Measurements from ENCODE around the gene PTRHD1. TPM values are rescaled to one million over a fixed set of nuclear protein-coding genes. Genes with fewer than 3 reads are reported as not detected.
"Not testable (repeated sequence)": the region's sequence is repeated elsewhere in the genome, so short reads cannot be mapped to it uniquely, and the experiment has no call there.

Gene PTRHD1
- total and polyA plus RNA-seq, 7 experiments from 2014 or later, result 14.3 to 40.8 (median 23.5) TPM

DNA sequence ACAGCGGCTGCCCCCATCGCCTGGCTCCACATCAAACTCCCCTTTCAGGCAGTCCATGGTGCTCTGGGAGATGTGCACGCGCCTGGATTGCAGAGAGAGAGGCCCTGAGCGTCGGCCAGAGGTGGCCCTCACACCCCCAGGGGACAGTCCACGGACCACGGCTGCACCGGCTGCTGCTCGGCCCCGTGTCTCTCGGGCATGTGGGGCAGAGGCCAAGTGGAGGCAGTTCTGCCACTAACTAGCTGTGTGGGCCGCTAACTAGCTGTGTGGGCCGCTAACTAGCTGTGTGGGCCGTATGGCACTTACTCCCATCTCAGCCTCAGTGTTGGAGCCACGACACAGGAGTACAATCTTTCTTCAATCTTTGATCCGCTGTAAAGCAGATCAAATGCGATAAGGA lies 45.4 kb upstream of the PTRHD1 start:
- Mint-ChIP-seq H3K4me3 (peak overlapping the region in 1 of 10 donors; percentile 5), H3K27ac (no peak overlapping the region), H3K9me3 (no peaks in the 10 kb centered on the region), H3K4me1 (peaks cover 0 to 3% (median 0%) of the 10 kb centered on the region in 7 donors), H3K36me3 (peaks cover 0 to 38% (median 4%) of the 10 kb centered on the region in 5 donors), H3K27me3 (no peaks in the 10 kb centered on the region)
- H3K27ac ChIP-seq (ENCODE audit: low read depth, low read length), result no peak overlapping the region
- H3K27me3 ChIP-seq (ENCODE audit: control insufficient read depth in 2 of 2, insufficient read depth in 2 of 2, low read length in 2 of 2), result no peaks in the 10 kb centered on the region
- ChIA-PET CTCF (no interaction called here), POLR2A (no interaction called here)
- ATAC-seq (no peak), DNase-seq (no peak)
- no peaks in the 10 kb centered on the region for H3K9me3 ChIP-seq (ENCODE audit: control insufficient read depth in 2 of 3, low read length in 3 of 3)
- intact Hi-C loops (cut with micrococcal nuclease), result no loop called here
- H3K4me3 ChIP-seq (ENCODE audit: low read length), result no peak overlapping the region
- H3K36me3 ChIP-seq (ENCODE audit: control insufficient read depth in 2 of 3, insufficient read depth in 3 of 3, low read length in 3 of 3), result peaks cover 0 to 5% (median 0%) of the 10 kb centered on the region in 3 experiments
- H3K4me1 ChIP-seq (ENCODE audit: control insufficient read depth in 2 of 2, insufficient read depth in 2 of 2, low read length in 2 of 2), result no peaks in the 10 kb centered on the region

- H3K27me3 Mint-ChIP-seq, result no peaks in the 10 kb centered on the region
- intact Hi-C loops (cut with micrococcal nuclease), result no loop called here
- Histone ChIP-seq H3K27ac (ENCODE audit: low read depth, low read length) (no peak overlapping the region), H3K36me3 (ENCODE audit: control insufficient read depth in 2 of 3, insufficient read depth in 3 of 3, low read length in 3 of 3) (peaks cover 0 to 5% (median 0%) of the 10 kb centered on the region in 3 experiments), H3K4me3 (ENCODE audit: low read length) (no peak overlapping the region), H3K4me1 (ENCODE audit: control insufficient read depth in 2 of 2, insufficient read depth in 2 of 2, low read length in 2 of 2) (no peaks in the 10 kb centered on the region), H3K27me3 (ENCODE audit: control insufficient read depth in 2 of 2, insufficient read depth in 2 of 2, low read length in 2 of 2) (no peaks in the 10 kb centered on the region), H3K9me3 (ENCODE audit: control insufficient read depth in 2 of 3, low read length in 3 of 3) (no peaks in the 10 kb centered on the region)
- ChIA-PET POLR2A (no interaction called here), CTCF (interaction anchor here (0.7 kb wide), 1 partner anchor 424 kb away, joined by 3 read pairs; no protein-coding TSS in a partner anchor)
- H3K4me1 Mint-ChIP-seq, result no peaks in the 10 kb centered on the region
- peaks cover 0 to 41% (median 4%) of the 10 kb centered on the region in 5 donors for H3K36me3 Mint-ChIP-seq
- H3K9me3 Mint-ChIP-seq, result no peaks in the 10 kb centered on the region
- H3K27ac Mint-ChIP-seq, result no peak overlapping the region
- no peak for DNase-seq
- ATAC-seq, result no peak
- H3K4me3 Mint-ChIP-seq, result no peak overlapping the region
Measured at GRCh38 chr2:24837996-24838513, 44.9 kb upstream of the PTRHD1 start.

- DNase-seq (no peak), ATAC-seq (no peak)
- H3K36me3 ChIP-seq (ENCODE audit: control insufficient read depth in 2 of 3, insufficient read depth in 3 of 3, low read length in 3 of 3), result peaks cover 0 to 5% (median 0%) of the 10 kb centered on the region in 3 experiments
- no peaks in the 10 kb centered on the region for H3K4me1 Mint-ChIP-seq
- H3K4me3 Mint-ChIP-seq, result no peak overlapping the region
- H3K36me3 Mint-ChIP-seq, result peaks cover 0 to 35% (median 4%) of the 10 kb centered on the region in 5 donors
- no peaks in the 10 kb centered on the region for H3K27me3 ChIP-seq (ENCODE audit: control insufficient read depth in 2 of 2, insufficient read depth in 2 of 2, low read length in 2 of 2)
- CTCF ChIA-PET, result interaction anchor here (0.9 kb wide), 1 partner anchor 418 kb away, joined by 4 read pairs; no protein-coding TSS in a partner anchor
- H3K27me3 Mint-ChIP-seq, result no peaks in the 10 kb centered on the region
- no peaks in the 10 kb centered on the region for H3K9me3 Mint-ChIP-seq
- POLR2A ChIA-PET, result no interaction called here
- H3K4me3 ChIP-seq (ENCODE audit: low read length), result no peak overlapping the region
- no peak overlapping the region for H3K27ac ChIP-seq (ENCODE audit: low read depth, low read length)
- intact Hi-C loops (cut with micrococcal nuclease), result no loop called here
- H3K27ac Mint-ChIP-seq, result peak overlapping the region in 1 of 9 donors; percentile 3
- H3K9me3 ChIP-seq (ENCODE audit: control insufficient read depth in 2 of 3, low read length in 3 of 3), result no peaks in the 10 kb centered on the region
- no peaks in the 10 kb centered on the region for H3K4me1 ChIP-seq (ENCODE audit: control insufficient read depth in 2 of 2, insufficient read depth in 2 of 2, low read length in 2 of 2)
Measured at GRCh38 chr2:24836706-24837105, 43.5 kb upstream of the PTRHD1 start.

- Histone ChIP-seq H3K27me3 (ENCODE audit: control insufficient read depth in 2 of 2, insufficient read depth in 2 of 2, low read length in 2 of 2) (no peaks in the 10 kb centered on the region), H3K27ac (ENCODE audit: low read depth, low read length) (no peak overlapping the region), H3K9me3 (ENCODE audit: control insufficient read depth in 2 of 3, low read length in 3 of 3) (no peaks in the 10 kb centered on the region), H3K36me3 (ENCODE audit: control insufficient read depth in 2 of 3, insufficient read depth in 3 of 3, low read length in 3 of 3) (peaks cover 0 to 5% (median 0%) of the 10 kb centered on the region in 3 experiments), H3K4me3 (ENCODE audit: low read length) (no peak overlapping the region), H3K4me1 (ENCODE audit: control insufficient read depth in 2 of 2, insufficient read depth in 2 of 2, low read length in 2 of 2) (no peaks in the 10 kb centered on the region)
- DNase-seq (no peak), ATAC-seq (no peak)
- peaks cover 0 to 35% (median 4%) of the 10 kb centered on the region in 5 donors for H3K36me3 Mint-ChIP-seq
- no peak overlapping the region for H3K4me3 Mint-ChIP-seq
- H3K27me3 Mint-ChIP-seq, result no peaks in the 10 kb centered on the region
- CTCF ChIA-PET, result no interaction called here
- intact Hi-C loops (cut with micrococcal nuclease), result no loop called here
- no peaks in the 10 kb centered on the region for H3K4me1 Mint-ChIP-seq
- H3K27ac Mint-ChIP-seq, result no peak overlapping the region
- no peaks in the 10 kb centered on the region for H3K9me3 Mint-ChIP-seq
- POLR2A ChIA-PET, result no interaction called here
Measured at GRCh38 chr2:24836206-24836605, 43.0 kb upstream of the PTRHD1 start.

DNA sequence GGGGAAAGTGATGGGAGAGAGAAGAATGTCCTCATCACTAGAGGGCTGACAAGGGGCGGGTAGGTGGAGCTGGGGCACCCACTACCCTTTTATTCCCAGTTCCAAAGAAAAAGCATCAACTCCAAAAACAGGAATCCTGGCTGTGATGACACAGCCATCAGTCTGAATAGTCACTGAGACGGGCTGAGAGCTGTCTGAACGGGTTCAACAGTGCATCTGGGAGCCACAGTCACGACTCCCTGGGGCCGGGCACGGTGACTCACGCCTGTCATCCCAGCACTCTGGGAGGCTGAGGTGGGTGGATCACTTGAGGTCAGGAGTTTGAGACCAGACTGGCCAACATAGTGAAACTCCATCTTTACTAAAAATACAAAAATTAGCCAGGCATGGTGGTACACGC lies 42.2 kb upstream of the PTRHD1 start:
- intact Hi-C loops (cut with micrococcal nuclease); H3K4me1 ChIP-seq (ENCODE audit: control insufficient read depth in 2 of 2, insufficient read depth in 2 of 2, low read length in 2 of 2); H3K4me1 Mint-ChIP-seq; H3K36me3 ChIP-seq (ENCODE audit: control insufficient read depth in 2 of 3, insufficient read depth in 3 of 3, low read length in 3 of 3); H3K27me3 ChIP-seq (ENCODE audit: control insufficient read depth in 2 of 2, insufficient read depth in 2 of 2, low read length in 2 of 2); H3K4me3 Mint-ChIP-seq; H3K9me3 Mint-ChIP-seq; H3K9me3 ChIP-seq (ENCODE audit: control insufficient read depth in 2 of 3, low read length in 3 of 3); H3K27me3 Mint-ChIP-seq; H3K27ac ChIP-seq (ENCODE audit: low read depth, low read length); POLR2A ChIA-PET; H3K27ac Mint-ChIP-seq; H3K4me3 ChIP-seq (ENCODE audit: low read length); DNase-seq; ATAC-seq: not testable (repeated sequence)
- CTCF ChIA-PET, result interaction anchor here (0.7 kb wide), 1 partner anchor 386 kb away, joined by 3 read pairs; no protein-coding TSS in a partner anchor
- H3K36me3 Mint-ChIP-seq, result peaks cover 0 to 32% (median 4%) of the 10 kb centered on the region in 5 donors

DNA sequence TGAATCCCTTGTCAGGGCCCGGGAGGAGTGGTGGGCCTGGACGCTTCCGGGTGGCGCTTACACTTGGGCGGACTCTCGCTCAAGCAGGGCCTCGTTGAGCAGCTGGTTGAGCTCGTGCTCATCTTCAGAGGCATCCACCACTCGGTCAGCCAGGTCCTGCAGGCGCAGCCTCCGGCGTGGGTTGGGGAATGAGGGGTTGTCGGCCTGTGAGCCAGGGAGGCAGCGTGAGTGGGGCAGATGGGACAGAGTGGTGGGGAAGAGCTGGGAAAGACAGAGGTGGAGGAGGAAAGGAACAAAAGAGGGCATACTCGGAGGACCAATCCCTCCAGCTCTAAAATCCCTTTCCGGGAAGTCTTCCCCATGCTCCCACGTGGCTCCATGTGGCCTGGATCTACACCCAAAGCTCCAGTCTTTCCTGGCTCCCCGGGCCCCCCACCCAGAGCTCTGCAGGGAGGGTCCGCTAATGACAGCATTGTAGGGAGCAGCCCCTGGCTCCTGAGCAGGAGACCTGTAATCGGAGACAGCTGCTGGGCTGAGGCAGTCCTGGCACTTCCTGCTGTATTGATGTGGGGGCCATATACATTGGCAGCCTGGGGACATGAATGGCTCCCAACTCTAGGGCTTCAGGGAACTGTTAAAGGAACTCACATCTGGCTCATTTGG lies 41.7 kb upstream of the PTRHD1 start:
- peaks cover 0 to 5% (median 0%) of the 10 kb centered on the region in 3 experiments for H3K36me3 ChIP-seq (ENCODE audit: control insufficient read depth in 2 of 3, insufficient read depth in 3 of 3, low read length in 3 of 3)

More for the DNA sequence above, 41.7 kb upstream of the PTRHD1 start:
- no peaks in the 10 kb centered on the region for H3K27me3 Mint-ChIP-seq
- Histone ChIP-seq H3K4me1 (ENCODE audit: control insufficient read depth in 2 of 2, insufficient read depth in 2 of 2, low read length in 2 of 2) (no peaks in the 10 kb centered on the region), H3K27me3 (ENCODE audit: control insufficient read depth in 2 of 2, insufficient read depth in 2 of 2, low read length in 2 of 2) (no peaks in the 10 kb centered on the region), H3K9me3 (ENCODE audit: control insufficient read depth in 2 of 3, low read length in 3 of 3) (no peaks in the 10 kb centered on the region), H3K4me3 (ENCODE audit: low read length) (no peak overlapping the region), H3K27ac (ENCODE audit: low read depth, low read length) (no peak overlapping the region)
- H3K27ac Mint-ChIP-seq, result no peak overlapping the region
- ChIA-PET POLR2A (no interaction called here), CTCF (interaction anchor here (0.7 kb wide), 1 partner anchor 386 kb away, joined by 3 read pairs; no protein-coding TSS in a partner anchor)
- intact Hi-C loops (cut with micrococcal nuclease), result no loop called here
- DNase-seq (no peak), ATAC-seq (no peak)
- peaks cover 0 to 32% (median 4%) of the 10 kb centered on the region in 5 donors for H3K36me3 Mint-ChIP-seq
- H3K4me3 Mint-ChIP-seq, result no peak overlapping the region
- no peaks in the 10 kb centered on the region for H3K4me1 Mint-ChIP-seq
- no peaks in the 10 kb centered on the region for H3K9me3 Mint-ChIP-seq

Measured in naive thymus-derived CD4-positive, alpha-beta T cell (primary cell).